ENCODE results near the gene SLC44A5. TPM values are rescaled to one million over a fixed set of nuclear protein-coding genes. Genes with fewer than 3 reads are reported as not detected.
"Not testable (repeated sequence)": the region's sequence is repeated elsewhere in the genome, so short reads cannot be mapped to it uniquely, and the experiment has no call there.

Gene SLC44A5
- total RNA-seq, 1 donor from 2014 or later = 1.0 TPM

GRCh38 chr1:75469586-75470173 lies 141.2 kb downstream of the SLC44A5 start:
- DNase-seq (ENCODE audit: low read depth in 2 of 2) = no peak

- no peak for DNase-seq (ENCODE audit: low read depth in 2 of 2)
These were observed 149.0 kb downstream of the SLC44A5 start for GRCh38 chr1:75461808-75462325.

- DNase-seq (ENCODE audit: low read depth in 2 of 2) = no peak
These were observed 160.9 kb downstream of the SLC44A5 start for GRCh38 chr1:75449998-75450397.

- no peak for DNase-seq (ENCODE audit: low read depth in 2 of 2)
These were observed 166.7 kb downstream of the SLC44A5 start for GRCh38 chr1:75444220-75444619.

GRCh38 chr1:75440274-75440673 lies 170.6 kb downstream of the SLC44A5 start:
- DNase-seq (ENCODE audit: low read depth in 2 of 2) = no peak

- no peak for DNase-seq (ENCODE audit: low read depth in 2 of 2)
These were observed 172.6 kb downstream of the SLC44A5 start for GRCh38 chr1:75438355-75438754.

- no peak for DNase-seq (ENCODE audit: low read depth in 2 of 2)
These were observed 179.1 kb downstream of the SLC44A5 start for GRCh38 chr1:75431843-75432242.

- no peak for DNase-seq (ENCODE audit: low read depth in 2 of 2)
These were observed 180.4 kb downstream of the SLC44A5 start for GRCh38 chr1:75430526-75430925.

- DNase-seq (ENCODE audit: low read depth in 2 of 2) = no peak
These were observed 184.2 kb downstream of the SLC44A5 start for GRCh38 chr1:75426688-75427087.

GRCh38 chr1:75425001-75425650 lies 185.8 kb downstream of the SLC44A5 start:
- no peak for DNase-seq (ENCODE audit: low read depth in 2 of 2)

- no peak for DNase-seq (ENCODE audit: low read depth in 2 of 2)
These were observed 187.3 kb downstream of the SLC44A5 start for GRCh38 chr1:75423616-75424015.

GRCh38 chr1:75423136-75423535 lies 187.8 kb downstream of the SLC44A5 start:
- DNase-seq (ENCODE audit: low read depth in 2 of 2) = peak in 1 of 2 donors; percentile 18

GRCh38 chr1:75421371-75421770 lies 189.5 kb downstream of the SLC44A5 start:
- no peak for DNase-seq (ENCODE audit: low read depth in 2 of 2)

GRCh38 chr1:75415187-75415586 lies 195.7 kb downstream of the SLC44A5 start:
- no peak for DNase-seq (ENCODE audit: low read depth in 2 of 2)

- no peak for DNase-seq (ENCODE audit: low read depth in 2 of 2)
These were observed 198.3 kb downstream of the SLC44A5 start for GRCh38 chr1:75412616-75413015.

- not testable (repeated sequence) for DNase-seq (ENCODE audit: low read depth in 2 of 2)
These were observed 206.2 kb downstream of the SLC44A5 start for GRCh38 chr1:75404681-75405080.

- not testable (repeated sequence) for DNase-seq (ENCODE audit: low read depth in 2 of 2)
These were observed 207.7 kb downstream of the SLC44A5 start for GRCh38 chr1:75403147-75403646.

GRCh38 chr1:75400716-75401115 lies 210.2 kb downstream of the SLC44A5 start:
- no peak for DNase-seq (ENCODE audit: low read depth in 2 of 2)

- no peak for DNase-seq (ENCODE audit: low read depth in 2 of 2)
These were observed 214.2 kb downstream of the SLC44A5 start for GRCh38 chr1:75396745-75397144.

- DNase-seq (ENCODE audit: low read depth in 2 of 2) = no peak
These were observed 214.7 kb downstream of the SLC44A5 start for GRCh38 chr1:75396260-75396659.

GRCh38 chr1:75394386-75395139 lies 216.4 kb downstream of the SLC44A5 start:
- DNase-seq (ENCODE audit: low read depth in 2 of 2) = no peak

GRCh38 chr1:75392278-75392677 lies 218.6 kb downstream of the SLC44A5 start:
- no peak for DNase-seq (ENCODE audit: low read depth in 2 of 2)
